ENCODE results near the gene BOD1L2. TPM values are rescaled to one million over a fixed set of nuclear protein-coding genes. Genes with fewer than 3 reads are reported as not detected.

Gene BOD1L2
- total RNA-seq, 5 donors from 2014 or later (not counting 1 experiment from before 2014, with no cell fraction given): not detected

GRCh38 chr18:57122936-57123510 is 23.9 kb upstream of the BOD1L2 start:
- ChIA-PET POLR2A (no interaction called here), CTCF (no interaction called here)
- no peaks in the 10 kb centered on the region for H3K9me3 Mint-ChIP-seq
- Histone ChIP-seq H3K36me3 (ENCODE audit: control insufficient read depth in 2 of 2, extremely low read depth in 1 of 2, insufficient read depth in 1 of 2, low read length in 1 of 2) (no peaks in the 10 kb centered on the region), H3K27ac (ENCODE audit: low read length) (no peak overlapping the region), H3K27me3 (replicated peaks in 1 of 2; ENCODE audit: control insufficient read depth in 2 of 2, extremely low read depth in 1 of 2, insufficient read depth in 2 of 2, low read length in 1 of 2) (peaks cover 9 to 32% of the 10 kb centered on the region in 2 experiments), H3K4me1 (ENCODE audit: control insufficient read depth in 1 of 2, extremely low read depth in 1 of 2, insufficient read depth in 2 of 2, low read length in 2 of 2) (no peaks in the 10 kb centered on the region), H3K9me3 (no peaks in the 10 kb centered on the region), H3K4me3 (ENCODE audit: control insufficient read depth in 1 of 2, extremely low read depth in 1 of 2, low read length in 1 of 2) (no peak overlapping the region)
- ATAC-seq (replicated peaks in 1 of 4): no peak
- H3K4me3 Mint-ChIP-seq: no peak overlapping the region
- H3K4me1 Mint-ChIP-seq: no peaks in the 10 kb centered on the region
- 80% methylated on average over 1 of the region's 6 CpGs for WGBS (ENCODE audit: insufficient coverage)
- H3K27ac Mint-ChIP-seq: no peak overlapping the region
- peaks cover 24 to 35% of the 10 kb centered on the region in 2 donors for H3K27me3 Mint-ChIP-seq
- DNase-seq: no peak
- no peaks in the 10 kb centered on the region for H3K36me3 Mint-ChIP-seq

- H3K4me1 Mint-ChIP-seq: no peaks in the 10 kb centered on the region
- H3K27me3 ChIP-seq (replicated peaks in 1 of 2; ENCODE audit: control insufficient read depth in 2 of 2, extremely low read depth in 1 of 2, insufficient read depth in 2 of 2, low read length in 1 of 2): peaks cover 9 to 34% of the 10 kb centered on the region in 2 experiments
- ChIA-PET POLR2A (no interaction called here), CTCF (no interaction called here)
- no peak overlapping the region for H3K4me3 ChIP-seq (ENCODE audit: control insufficient read depth in 1 of 2, extremely low read depth in 1 of 2, low read length in 1 of 2)
- no peaks in the 10 kb centered on the region for H3K9me3 Mint-ChIP-seq
- no CpG with 5 or more reads among the region's 5 CpGs for WGBS (ENCODE audit: insufficient coverage)
- no peak overlapping the region for H3K27ac Mint-ChIP-seq
- H3K9me3 ChIP-seq: no peaks in the 10 kb centered on the region
- no peak for DNase-seq
- H3K4me1 ChIP-seq (ENCODE audit: control insufficient read depth in 1 of 2, extremely low read depth in 1 of 2, insufficient read depth in 2 of 2, low read length in 2 of 2): no peaks in the 10 kb centered on the region
- ATAC-seq (replicated peaks in 1 of 4): no peak
- H3K27me3 Mint-ChIP-seq: peaks cover 29 to 39% of the 10 kb centered on the region in 2 donors
- H3K36me3 ChIP-seq (ENCODE audit: control insufficient read depth in 2 of 2, extremely low read depth in 1 of 2, insufficient read depth in 1 of 2, low read length in 1 of 2): no peaks in the 10 kb centered on the region
- no peaks in the 10 kb centered on the region for H3K36me3 Mint-ChIP-seq
- H3K27ac ChIP-seq (ENCODE audit: low read length): no peak overlapping the region
- no peak overlapping the region for H3K4me3 Mint-ChIP-seq
Measured at GRCh38 chr18:57125627-57126026, 21.3 kb upstream of the BOD1L2 start.

GRCh38 chr18:57128220-57128932 is 18.5 kb upstream of the BOD1L2 start:
- Histone ChIP-seq H3K27me3 (replicated peaks in 1 of 2; ENCODE audit: control insufficient read depth in 2 of 2, extremely low read depth in 1 of 2, insufficient read depth in 2 of 2, low read length in 1 of 2) (peaks cover 4 to 21% of the 10 kb centered on the region in 2 experiments), H3K36me3 (ENCODE audit: control insufficient read depth in 2 of 2, extremely low read depth in 1 of 2, insufficient read depth in 1 of 2, low read length in 1 of 2) (no peaks in the 10 kb centered on the region), H3K9me3 (no peaks in the 10 kb centered on the region), H3K27ac (ENCODE audit: low read length) (no peak overlapping the region), H3K4me1 (ENCODE audit: control insufficient read depth in 1 of 2, extremely low read depth in 1 of 2, insufficient read depth in 2 of 2, low read length in 2 of 2) (no peaks in the 10 kb centered on the region), H3K4me3 (ENCODE audit: control insufficient read depth in 1 of 2, extremely low read depth in 1 of 2, low read length in 1 of 2) (no peak overlapping the region)
- POLR2A ChIA-PET: no interaction called here
- DNase-seq: no peak
- no peak overlapping the region for H3K27ac Mint-ChIP-seq
- H3K4me1 Mint-ChIP-seq: no peaks in the 10 kb centered on the region
- CTCF ChIA-PET: no interaction called here
- no peak for ATAC-seq (replicated peaks in 1 of 4)
- peaks cover 18 to 30% of the 10 kb centered on the region in 2 donors for H3K27me3 Mint-ChIP-seq
- H3K9me3 Mint-ChIP-seq: no peaks in the 10 kb centered on the region
- no peaks in the 10 kb centered on the region for H3K36me3 Mint-ChIP-seq
- WGBS (ENCODE audit: insufficient coverage): 84% methylated on average over 7 of the region's 8 CpGs
- H3K4me3 Mint-ChIP-seq: no peak overlapping the region

- POLR2A ChIA-PET: no interaction called here
- H3K36me3 ChIP-seq (ENCODE audit: control insufficient read depth in 2 of 2, extremely low read depth in 1 of 2, insufficient read depth in 1 of 2, low read length in 1 of 2): no peaks in the 10 kb centered on the region
- no peak for ATAC-seq (replicated peaks in 1 of 4)
- H3K4me1 ChIP-seq (ENCODE audit: control insufficient read depth in 1 of 2, extremely low read depth in 1 of 2, insufficient read depth in 2 of 2, low read length in 2 of 2): no peaks in the 10 kb centered on the region
- CTCF ChIA-PET: no interaction called here
- peaks cover 4 to 21% of the 10 kb centered on the region in 2 experiments for H3K27me3 ChIP-seq (replicated peaks in 1 of 2; ENCODE audit: control insufficient read depth in 2 of 2, extremely low read depth in 1 of 2, insufficient read depth in 2 of 2, low read length in 1 of 2)
- H3K9me3 ChIP-seq: no peaks in the 10 kb centered on the region
- Mint-ChIP-seq H3K36me3 (no peaks in the 10 kb centered on the region), H3K4me1 (no peaks in the 10 kb centered on the region), H3K9me3 (no peaks in the 10 kb centered on the region), H3K4me3 (no peak overlapping the region), H3K27me3 (peaks cover 19 to 34% of the 10 kb centered on the region in 2 donors), H3K27ac (no peak overlapping the region)
- DNase-seq: no peak
- no peak overlapping the region for H3K4me3 ChIP-seq (ENCODE audit: control insufficient read depth in 1 of 2, extremely low read depth in 1 of 2, low read length in 1 of 2)
- no peak overlapping the region for H3K27ac ChIP-seq (ENCODE audit: low read length)
- WGBS (ENCODE audit: insufficient coverage): 100% methylated on average over 1 of the region's 5 CpGs
Measured at GRCh38 chr18:57131101-57131500, 15.8 kb upstream of the BOD1L2 start.

GRCh38 chr18:57131782-57132181 is 15.1 kb upstream of the BOD1L2 start:
- ChIA-PET CTCF (no interaction called here), POLR2A (no interaction called here)
- Mint-ChIP-seq H3K4me3 (no peak overlapping the region), H3K27me3 (peaks cover 19 to 35% of the 10 kb centered on the region in 2 donors), H3K27ac (no peak overlapping the region), H3K9me3 (no peaks in the 10 kb centered on the region), H3K4me1 (no peaks in the 10 kb centered on the region), H3K36me3 (no peaks in the 10 kb centered on the region)
- H3K27ac ChIP-seq (ENCODE audit: low read length): no peak overlapping the region
- H3K36me3 ChIP-seq (ENCODE audit: control insufficient read depth in 2 of 2, extremely low read depth in 1 of 2, insufficient read depth in 1 of 2, low read length in 1 of 2): no peaks in the 10 kb centered on the region
- DNase-seq (no peak), ATAC-seq (replicated peaks in 1 of 4) (no peak)
- H3K4me3 ChIP-seq (ENCODE audit: control insufficient read depth in 1 of 2, extremely low read depth in 1 of 2, low read length in 1 of 2): no peak overlapping the region
- no peaks in the 10 kb centered on the region for H3K9me3 ChIP-seq
- H3K4me1 ChIP-seq (ENCODE audit: control insufficient read depth in 1 of 2, extremely low read depth in 1 of 2, insufficient read depth in 2 of 2, low read length in 2 of 2): no peaks in the 10 kb centered on the region
- peaks cover 4 to 18% of the 10 kb centered on the region in 2 experiments for H3K27me3 ChIP-seq (replicated peaks in 1 of 2; ENCODE audit: control insufficient read depth in 2 of 2, extremely low read depth in 1 of 2, insufficient read depth in 2 of 2, low read length in 1 of 2)

GRCh38 chr18:57134618-57135135 is 12.2 kb upstream of the BOD1L2 start:
- H3K9me3 Mint-ChIP-seq: no peaks in the 10 kb centered on the region
- Histone ChIP-seq H3K4me1 (ENCODE audit: control insufficient read depth in 1 of 2, extremely low read depth in 1 of 2, insufficient read depth in 2 of 2, low read length in 2 of 2) (no peaks in the 10 kb centered on the region), H3K9me3 (no peaks in the 10 kb centered on the region), H3K27ac (ENCODE audit: low read length) (no peak overlapping the region), H3K27me3 (replicated peaks in 1 of 2; ENCODE audit: control insufficient read depth in 2 of 2, extremely low read depth in 1 of 2, insufficient read depth in 2 of 2, low read length in 1 of 2) (peaks cover 0 to 15% of the 10 kb centered on the region in 2 experiments), H3K4me3 (ENCODE audit: control insufficient read depth in 1 of 2, extremely low read depth in 1 of 2, low read length in 1 of 2) (no peak overlapping the region), H3K36me3 (ENCODE audit: control insufficient read depth in 2 of 2, extremely low read depth in 1 of 2, insufficient read depth in 1 of 2, low read length in 1 of 2) (no peaks in the 10 kb centered on the region)
- H3K4me3 Mint-ChIP-seq: no peak overlapping the region
- ChIA-PET POLR2A (no interaction called here), CTCF (interaction anchor here in 1 of 2 donors (0.6 kb wide), 1 partner anchor 520 kb away, joined by 3 read pairs; no protein-coding TSS in a partner anchor)
- no peaks in the 10 kb centered on the region for H3K4me1 Mint-ChIP-seq
- no peak overlapping the region for H3K27ac Mint-ChIP-seq
- H3K36me3 Mint-ChIP-seq: no peaks in the 10 kb centered on the region
- 80% methylated on average over 1 of the region's 4 CpGs for WGBS (ENCODE audit: insufficient coverage)
- DNase-seq (no peak), ATAC-seq (replicated peaks in 1 of 4) (no peak)
- peaks cover 4 to 37% of the 10 kb centered on the region in 2 donors for H3K27me3 Mint-ChIP-seq
